NCI-H128 (cell line): Measurements from ENCODE around the gene NODAL.
"Not testable (repeated sequence)": the region's sequence is repeated elsewhere in the genome, so short reads cannot be mapped to it uniquely, and the experiment has no call there.

Experiments
- DNase-seq: peaks from one replicate; lab custom pipeline; 2025; ENCODE audit not compliant: unreplicated experiment; lab: John Stamatoyannopoulos, UW

NODAL gene

DNA sequence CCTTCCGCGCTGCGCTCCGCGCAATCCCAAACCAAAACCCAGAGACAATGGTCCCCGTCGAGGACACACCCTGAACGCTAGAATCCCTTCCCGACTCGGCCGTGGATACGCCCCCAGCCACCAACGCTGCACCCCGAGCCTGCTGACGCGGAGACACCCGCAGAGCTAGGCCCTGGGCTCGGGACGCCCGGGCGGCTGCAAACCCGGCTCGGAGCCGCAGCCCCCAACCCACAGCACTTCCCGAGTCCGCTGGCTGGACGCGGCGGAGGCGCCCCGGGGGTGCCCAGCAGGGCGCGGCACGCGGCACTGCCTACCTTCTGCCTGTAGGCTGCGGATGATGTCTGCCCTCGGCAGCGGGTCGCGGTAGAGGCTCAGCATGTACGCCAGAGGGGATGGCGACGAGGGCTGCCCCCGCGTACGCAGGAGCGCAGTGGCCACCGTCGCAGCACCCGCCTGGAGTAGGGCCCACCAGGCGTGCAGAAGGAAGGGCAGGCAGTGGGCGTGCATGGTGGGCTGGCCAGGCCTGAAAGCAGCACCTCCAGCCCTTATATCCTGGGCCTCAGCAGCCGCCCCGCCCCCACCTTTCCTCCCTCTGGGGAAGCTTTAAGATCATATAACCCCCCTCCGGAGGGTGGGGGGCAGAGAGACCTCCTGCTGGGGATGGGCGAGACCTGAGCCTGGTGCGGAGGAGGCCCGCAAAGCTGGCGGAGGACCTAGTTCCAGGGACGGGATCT lies at the start of gene NODAL:
TSS of gene NODAL (minus strand) at position 521 of the 734 bp plus-strand sequence. CDS start at position 507, 14 bp downstream.
- no peak for DNase-seq

DNA sequence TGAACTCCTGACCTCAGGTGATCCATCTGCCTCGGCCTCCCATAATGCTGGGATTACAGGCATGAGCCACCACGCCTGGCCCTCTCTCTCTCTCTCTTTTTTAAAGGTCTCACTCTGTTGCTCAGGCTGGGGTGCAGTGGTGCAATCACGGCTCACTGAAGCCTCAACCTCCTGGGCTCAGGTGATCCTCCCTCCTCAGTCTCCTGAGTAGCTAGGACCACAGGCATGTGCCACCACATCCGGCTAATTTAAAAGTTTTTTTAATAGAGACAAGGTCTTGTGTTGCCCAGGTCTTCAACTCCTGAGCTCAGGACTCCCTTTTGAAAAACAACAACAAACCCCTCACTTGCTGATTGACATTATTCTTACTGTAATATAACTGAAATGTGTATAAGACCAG lies 48.7 kb upstream of the NODAL start:
- DNase-seq: no peak

- no peak for DNase-seq
Measured at GRCh38 chr10:70487824-70488223, 46.3 kb upstream of the NODAL start.

- not testable (repeated sequence) for DNase-seq
Measured at GRCh38 chr10:70483872-70484271, 42.4 kb upstream of the NODAL start.

- no peak for DNase-seq
Measured at GRCh38 chr10:70482982-70483760, 41.7 kb upstream of the NODAL start.

DNA sequence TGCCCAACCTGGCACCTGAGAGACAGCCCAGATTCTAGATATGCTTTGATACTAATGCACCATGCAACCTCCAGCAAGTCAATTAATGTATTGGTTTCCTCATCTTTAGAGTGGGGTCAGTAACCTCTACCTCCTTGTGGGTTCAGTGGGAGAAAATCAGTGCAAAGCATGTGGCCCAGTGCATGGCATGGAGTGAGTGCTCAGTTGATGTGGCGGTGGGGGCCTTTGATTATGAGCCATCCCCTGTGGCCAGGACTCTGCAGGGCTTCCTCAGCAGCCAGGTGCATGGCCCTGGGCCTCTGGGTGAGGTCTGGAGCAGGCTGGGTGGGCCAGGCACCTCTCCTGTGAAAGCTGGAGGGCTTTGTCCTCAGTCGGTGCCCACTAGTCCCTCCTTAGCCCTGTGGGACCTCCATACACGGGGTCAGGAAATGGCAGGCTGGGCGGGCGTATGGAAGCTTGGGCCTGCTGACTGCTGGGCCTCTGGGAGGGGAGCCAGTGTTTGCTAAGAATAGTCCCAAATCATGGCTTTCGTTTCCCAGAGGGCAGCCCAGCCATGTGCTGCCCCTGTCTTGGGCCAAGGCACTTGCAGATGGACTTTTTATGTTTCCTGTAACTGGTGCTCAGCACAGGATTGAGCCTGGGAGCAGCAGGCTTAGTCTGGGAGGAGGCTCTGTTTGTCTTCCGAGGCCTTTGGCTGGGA lies 40.5 kb upstream of the NODAL start:
- DNase-seq: no peak

GRCh38 chr10:70481105-70481504 lies 39.6 kb upstream of the NODAL start:
- DNase-seq: no peak

DNA sequence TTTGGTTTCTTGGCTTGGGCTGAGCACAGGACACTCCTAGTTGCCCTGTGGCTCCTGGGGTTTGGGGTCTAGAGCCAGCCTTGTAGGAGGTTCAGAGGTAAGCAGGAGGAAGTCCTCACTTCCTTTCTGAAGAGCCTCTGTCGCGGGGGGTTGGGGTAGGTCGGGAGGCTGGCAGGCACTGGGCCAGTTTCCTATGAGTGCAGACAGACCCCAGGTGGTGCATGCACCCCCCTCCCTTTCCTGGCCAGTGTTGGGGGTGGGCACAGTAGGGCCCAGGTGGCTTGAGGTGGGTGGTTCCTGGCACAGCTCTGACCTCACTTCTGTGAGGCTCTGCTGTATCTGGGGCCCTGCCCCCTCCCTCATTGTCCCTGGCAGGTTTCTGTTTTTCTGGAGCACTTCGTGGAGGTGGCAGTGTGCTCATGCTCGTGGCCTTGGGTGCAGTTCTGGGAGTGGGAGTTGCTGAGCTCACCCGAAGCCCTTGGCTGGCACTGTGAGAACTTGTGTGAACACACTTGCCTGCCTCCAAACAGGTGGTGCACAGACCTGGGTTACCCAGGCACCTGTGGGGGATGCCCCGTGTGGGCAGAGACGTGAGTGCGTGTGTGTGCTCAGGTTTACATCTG lies 38.9 kb upstream of the NODAL start:
- no peak for DNase-seq

DNA sequence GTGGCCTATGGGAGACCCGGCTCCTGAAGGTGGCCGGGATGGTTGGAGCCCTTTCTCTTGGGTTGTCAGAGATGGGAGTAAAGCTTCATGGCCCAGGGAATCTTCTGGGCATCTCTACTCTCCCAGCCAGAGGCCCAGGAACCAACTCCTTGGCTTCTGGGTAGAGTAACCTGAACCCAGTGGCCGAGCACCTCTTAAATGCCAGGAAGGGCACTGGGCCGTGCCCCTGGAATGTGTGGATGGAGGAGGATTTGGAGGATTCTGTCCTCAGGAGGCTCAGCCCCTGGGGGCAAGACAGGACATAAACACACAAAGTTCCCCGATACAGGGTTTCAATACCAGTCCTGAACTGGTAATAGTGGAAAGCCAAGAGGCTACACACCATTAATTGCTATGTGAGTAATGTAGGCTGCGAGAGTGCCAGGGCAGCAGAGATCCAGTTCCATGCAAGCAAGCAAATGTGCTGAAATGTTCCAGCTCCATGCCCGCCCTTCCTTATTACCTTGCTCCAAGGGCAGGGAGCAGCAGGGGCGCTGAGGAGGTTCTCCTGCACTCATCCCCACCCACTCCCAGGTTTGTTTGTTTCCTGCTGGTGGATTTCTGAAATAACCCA lies 38.3 kb upstream of the NODAL start:
- DNase-seq: no peak

DNA sequence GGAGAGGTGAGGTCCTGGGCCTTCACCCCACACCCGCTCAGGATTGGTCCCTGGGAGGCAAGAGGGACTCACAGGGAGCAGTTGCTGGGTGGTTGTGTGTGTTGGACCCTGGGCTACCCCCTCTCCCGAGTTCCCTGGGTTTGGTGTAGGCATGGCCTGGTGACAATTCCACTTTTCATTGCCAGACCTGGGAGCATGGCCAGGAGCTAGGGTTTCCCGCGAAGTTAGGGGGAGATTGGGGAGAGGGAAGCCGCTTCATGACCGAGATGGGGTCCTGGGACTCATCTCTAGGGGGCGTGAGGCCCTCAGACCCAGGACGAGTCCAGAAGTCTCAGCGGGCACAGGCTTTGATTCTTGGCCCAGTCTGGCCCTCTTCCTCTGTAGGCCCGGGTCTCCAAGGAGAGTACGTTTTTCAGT lies 37.7 kb upstream of the NODAL start:
- no peak for DNase-seq

DNA sequence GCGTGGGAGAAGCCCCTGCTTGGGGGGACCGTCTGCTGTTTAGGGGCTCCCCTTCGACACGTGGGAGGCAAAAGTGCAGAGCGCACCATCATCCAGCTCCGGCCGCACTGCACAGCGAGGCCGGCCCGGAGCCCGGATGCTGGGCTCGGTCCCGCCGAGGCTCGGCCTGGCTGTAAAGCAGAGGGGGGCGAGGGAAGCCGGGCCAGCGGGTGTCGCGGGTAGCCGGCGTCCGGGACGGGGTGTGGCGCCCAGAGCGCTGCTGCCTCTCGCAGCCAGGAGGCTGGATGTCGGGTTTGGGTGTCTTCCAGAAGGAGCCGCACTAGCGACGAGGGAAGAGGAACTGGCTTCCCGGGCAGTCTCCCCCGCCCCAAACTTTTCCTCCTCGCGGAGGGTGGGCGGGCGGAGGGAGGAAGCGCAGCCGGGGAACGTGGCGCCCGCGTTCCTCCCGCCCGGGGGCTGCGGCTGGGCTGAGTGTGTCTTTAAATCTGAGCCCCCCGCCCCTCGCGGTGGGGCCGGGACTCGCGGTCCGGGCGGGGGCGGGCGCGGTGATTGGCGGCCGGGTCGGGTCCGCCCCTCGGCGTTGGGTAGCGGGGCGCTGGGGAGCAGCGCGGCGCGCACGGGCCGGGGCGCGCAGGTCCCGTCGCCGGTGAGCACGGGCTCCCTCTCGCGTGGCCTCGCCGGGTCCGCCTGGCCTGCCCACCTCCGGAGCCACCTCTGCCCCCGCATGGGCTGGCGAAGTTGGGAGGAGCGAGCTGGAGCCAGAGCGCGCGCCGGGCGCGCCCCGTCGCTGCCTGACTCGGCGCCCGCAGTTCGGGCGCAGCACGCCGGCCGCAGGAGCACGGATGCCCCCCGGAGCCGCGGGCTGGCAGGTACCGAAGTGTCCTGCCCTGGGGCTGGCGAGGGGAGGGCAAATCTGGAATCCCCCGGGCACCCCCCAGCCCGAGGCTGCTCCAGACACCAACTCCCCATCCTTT lies 37.0 kb upstream of the NODAL start, which contains the start of gene PALD1:
TSS of gene PALD1 (plus strand) at position 577 of the 974 bp plus-strand sequence. CDS start 47,185 bp downstream, outside the sequence.
- no peak for DNase-seq

DNA sequence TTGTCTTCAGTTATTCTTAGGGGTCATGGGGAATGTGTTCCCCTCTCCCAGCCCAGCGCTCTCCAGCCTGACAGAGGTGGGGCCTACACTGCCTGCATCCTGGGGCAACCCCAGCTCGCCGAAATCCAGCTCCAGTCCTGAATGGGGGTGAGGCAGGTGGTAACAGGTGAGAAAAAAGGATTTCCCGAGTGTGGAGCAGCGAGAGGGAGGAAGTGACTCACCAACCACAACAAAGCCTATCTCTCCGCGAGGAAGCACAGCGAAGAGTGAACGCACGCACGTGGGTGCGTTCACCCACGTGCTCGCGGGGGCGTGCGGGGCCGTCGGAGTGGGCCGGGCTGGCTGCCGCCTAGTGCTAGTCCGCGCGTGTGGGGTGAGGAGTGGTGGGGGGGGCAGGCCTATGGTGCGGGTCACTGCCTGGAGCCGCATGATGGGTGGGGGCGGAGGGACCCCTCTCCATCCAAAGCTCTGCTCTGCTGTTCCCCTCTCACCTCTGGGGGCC lies 36.2 kb upstream of the NODAL start:
- DNase-seq: no peak

DNA sequence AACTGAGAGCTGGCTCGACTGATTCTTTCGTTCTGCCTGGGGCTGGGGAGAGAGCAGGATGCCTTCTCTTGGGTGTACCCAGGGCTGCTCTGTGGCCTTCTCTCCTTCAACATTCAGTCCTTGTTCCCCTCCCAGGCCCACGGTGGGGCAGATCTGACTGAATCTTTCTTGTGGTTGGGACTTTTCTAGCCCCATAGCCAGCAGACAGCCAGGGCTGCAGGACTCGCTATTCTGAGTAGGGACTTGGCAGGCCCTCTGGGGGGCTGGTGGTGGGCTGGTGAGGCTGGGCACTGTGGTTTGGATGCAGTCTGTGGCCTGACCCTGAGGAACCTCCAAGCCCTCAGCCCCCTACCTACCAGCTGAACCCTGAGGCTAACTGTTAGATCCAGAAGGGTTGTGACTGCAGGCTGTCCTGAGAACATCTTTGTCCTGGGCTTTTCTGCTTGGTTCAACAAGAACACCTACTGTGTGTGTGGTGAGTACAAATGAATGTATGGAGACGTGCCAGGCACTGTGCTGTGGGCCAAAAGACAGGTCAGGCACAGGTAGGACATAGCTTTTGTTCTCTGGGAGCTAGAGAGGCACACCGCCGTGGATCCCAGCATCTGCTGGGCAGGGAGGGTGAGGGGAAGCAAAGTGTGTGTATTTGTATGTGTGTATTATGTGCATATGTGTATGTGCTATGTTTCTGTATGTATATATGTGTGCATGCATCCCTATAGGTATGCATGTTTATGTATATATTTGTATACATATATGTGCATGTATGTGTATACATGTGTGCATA lies 35.0 kb upstream of the NODAL start:
- DNase-seq: no peak

- DNase-seq: no peak
Measured at GRCh38 chr10:70475661-70476060, 34.2 kb upstream of the NODAL start.

DNA sequence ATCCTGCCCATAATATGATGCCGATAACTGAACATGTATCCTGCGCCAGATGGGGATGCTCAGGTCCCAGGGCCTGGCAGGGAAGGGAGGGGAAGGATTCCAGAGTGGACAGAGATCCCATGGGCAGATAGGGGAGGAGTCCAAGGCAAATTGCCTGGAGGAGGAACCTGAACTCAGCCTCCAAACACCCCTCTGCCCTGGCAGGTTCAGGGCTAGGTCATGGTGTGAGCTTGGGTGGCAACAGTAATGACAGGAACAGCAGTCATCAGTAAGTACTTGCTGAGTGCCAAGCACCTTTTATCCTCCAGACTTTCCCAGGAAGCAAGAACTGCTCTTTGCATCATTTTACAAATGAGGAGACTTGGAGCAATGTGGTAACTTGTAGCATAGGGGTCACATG lies 33.3 kb upstream of the NODAL start:
- no peak for DNase-seq

DNA sequence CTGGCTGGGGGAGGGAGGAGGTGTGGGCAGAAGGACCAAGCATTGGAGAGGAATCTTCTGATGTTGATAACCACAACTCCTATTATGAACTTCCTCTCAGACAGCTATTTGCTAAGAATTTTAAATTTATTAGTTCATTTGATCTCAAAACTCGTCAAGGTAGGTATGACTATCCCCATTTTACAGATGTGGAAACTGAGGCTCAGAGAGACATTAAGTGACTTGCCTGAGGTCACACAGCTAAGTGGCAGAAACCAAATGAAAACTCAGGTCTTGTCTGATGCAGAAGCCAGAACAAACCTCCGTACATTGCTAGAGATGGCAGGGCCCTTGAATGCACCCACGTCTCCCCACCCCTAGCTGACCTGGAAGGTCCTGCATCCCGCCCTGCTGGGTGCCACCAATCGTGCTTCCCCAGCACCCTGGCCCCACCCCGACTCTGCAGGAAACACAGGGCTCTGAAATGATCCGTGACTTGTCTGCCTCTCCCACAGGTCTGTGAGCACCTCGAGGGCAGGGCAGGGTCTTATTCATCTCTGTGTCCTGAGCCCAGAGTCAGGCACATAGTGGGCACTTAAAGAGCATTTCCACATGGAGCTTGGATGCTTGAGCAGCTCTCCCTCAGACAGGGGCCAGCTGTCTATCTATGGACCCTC lies 31.4 kb upstream of the NODAL start:
- DNase-seq: no peak

DNA sequence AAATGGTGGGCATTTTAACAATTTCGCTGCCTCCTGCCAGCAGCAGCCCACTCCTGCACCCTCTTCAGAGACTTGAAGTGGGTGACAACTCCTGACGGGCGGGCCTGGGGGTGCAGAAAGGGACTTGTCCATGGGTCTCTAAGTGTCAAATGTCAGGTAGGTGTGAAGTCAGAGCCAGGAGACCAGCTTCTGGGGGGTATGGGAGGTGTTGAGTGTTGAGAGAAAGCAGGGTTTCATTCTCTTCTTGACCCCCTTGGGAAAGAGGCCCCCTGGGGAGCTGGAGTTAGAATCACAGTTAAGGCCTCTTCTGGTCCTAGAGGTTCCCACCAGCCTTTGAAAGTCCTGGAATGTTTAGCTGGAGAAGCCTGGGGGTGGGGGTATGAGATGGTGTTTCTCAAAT lies 25.5 kb upstream of the NODAL start:
- no peak for DNase-seq

DNA sequence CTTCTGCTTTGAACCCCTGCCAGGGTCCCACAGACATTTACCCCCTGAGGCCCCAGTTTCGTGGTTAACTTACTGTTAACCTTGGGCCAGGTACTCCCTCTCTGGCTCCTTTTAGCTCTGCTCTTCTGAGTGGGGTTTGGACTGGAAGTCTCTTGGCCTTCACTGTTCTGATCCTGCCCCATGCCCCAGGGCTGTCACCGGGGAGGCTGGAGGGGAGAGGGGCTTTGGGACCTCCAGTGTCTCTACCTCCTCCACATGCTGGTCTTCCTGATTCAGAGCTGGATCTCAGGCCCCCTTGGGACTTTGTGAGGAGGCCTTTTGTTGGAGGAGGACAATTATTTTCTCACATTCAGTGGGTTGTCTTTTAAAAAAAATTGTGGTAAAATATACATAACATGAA lies 24.4 kb upstream of the NODAL start:
- DNase-seq: no peak
